GM21367 (cell line): Measurements from ENCODE around the gene UBE4A.

Experiments
- ATAC-seq: cut with Tn5 transposase; IDR thresholded peaks from one replicate; pipeline ENCODE4 v1.9.1; 2021; ENCODE audit not compliant: unreplicated experiment

Gene UBE4A

GRCh38 chr11:118341261-118341660 lies 18.1 kb upstream of the UBE4A start:
- no peak for ATAC-seq

- no peak for ATAC-seq
Observed at GRCh38 chr11:118341815-118342489, 17.4 kb upstream of the UBE4A start.

- ATAC-seq = no peak
Observed at GRCh38 chr11:118342503-118343161, 16.8 kb upstream of the UBE4A start, which contains the start of gene CD3D. Gene CD3D, minus strand, starts transcription at chr11:118342705. Its CDS starts 98 bp downstream, at chr11:118342607.

- no peak for ATAC-seq
Observed at GRCh38 chr11:118343248-118343647, 16.2 kb upstream of the UBE4A start.

- no peak for ATAC-seq
Observed at GRCh38 chr11:118343981-118344515, 15.4 kb upstream of the UBE4A start, which contains the start of gene CD3G. Gene CD3G, plus strand, starts transcription at chr11:118344344. Its CDS starts 80 bp downstream, at chr11:118344424.

- no peak for ATAC-seq
Observed at GRCh38 chr11:118349475-118349874, 9.9 kb upstream of the UBE4A start.

GRCh38 chr11:118353084-118353710 lies 6.2 kb upstream of the UBE4A start:
- no peak for ATAC-seq

- no peak for ATAC-seq
Observed at GRCh38 chr11:118358071-118358470, 1.3 kb upstream of the UBE4A start.

- no peak for ATAC-seq
Observed at GRCh38 chr11:118364956-118365615, 5.7 kb downstream of the UBE4A start.

GRCh38 chr11:118366287-118366686 lies 6.9 kb downstream of the UBE4A start:
- no peak for ATAC-seq

- ATAC-seq = no peak
Observed at GRCh38 chr11:118370774-118371173, 11.4 kb downstream of the UBE4A start.

- ATAC-seq = no peak
Observed at GRCh38 chr11:118373263-118373662, 13.9 kb downstream of the UBE4A start.

GRCh38 chr11:118373871-118374270 lies 14.5 kb downstream of the UBE4A start:
- no peak for ATAC-seq

GRCh38 chr11:118374729-118375128 lies 15.3 kb downstream of the UBE4A start:
- no peak for ATAC-seq

- ATAC-seq = no peak
Observed at GRCh38 chr11:118375978-118376377, 16.6 kb downstream of the UBE4A start.

GRCh38 chr11:118379497-118379896 lies 20.1 kb downstream of the UBE4A start:
- no peak for ATAC-seq

GRCh38 chr11:118380571-118380970 lies 21.2 kb downstream of the UBE4A start:
- no peak for ATAC-seq

- no peak for ATAC-seq
Observed at GRCh38 chr11:118382954-118383353, 23.6 kb downstream of the UBE4A start.

- no peak for ATAC-seq
Observed at GRCh38 chr11:118383657-118384056, 24.3 kb downstream of the UBE4A start.

GRCh38 chr11:118396097-118396501 lies 36.7 kb downstream of the UBE4A start:
- no peak for ATAC-seq

- ATAC-seq = no peak
Observed at GRCh38 chr11:118397448-118397847, 38.0 kb downstream of the UBE4A start.
